Ectodermal cell (in vitro differentiated cells): ENCODE measurements around the gene RALGAPA1.
A peak's percentile ranks its signal among the peaks of the same experiment; 100 is the strongest.

Experiments used
- H3K27ac ChIP-seq: 2 replicates; pipeline ENCODE4 v1.7.0; 2013; ENCODE audit warnings: mild to moderate bottlenecking, low read depth, low read length; ENCODE audit not compliant: insufficient read depth, poor library complexity, severe bottlenecking
- H3K27me3 ChIP-seq: 2 replicates; pipeline ENCODE4 v1.7.0; 2013; ENCODE audit warnings: mild to moderate bottlenecking, low read length; ENCODE audit not compliant: insufficient read depth, control insufficient read depth, poor library complexity, severe bottlenecking
- H3K36me3 ChIP-seq: one replicate; pipeline ENCODE4 v1.7.0; 2013; ENCODE audit warnings: low read length; ENCODE audit not compliant: control insufficient read depth, insufficient read depth
- H3K4me1 ChIP-seq: one replicate; pipeline ENCODE4 v1.7.0; 2013; ENCODE audit warnings: low read length; ENCODE audit not compliant: control insufficient read depth, insufficient read depth
- H3K4me3 ChIP-seq: 2 replicates; pipeline ENCODE4 v1.7.0; 2013; ENCODE audit warnings: low read depth, low read length, control low read depth; ENCODE audit not compliant: insufficient read depth
- H3K9me3 ChIP-seq: 2 replicates; pipeline ENCODE4 v1.7.0; 2013; ENCODE audit warnings: mild to moderate bottlenecking, low read length, moderate library complexity; ENCODE audit not compliant: control insufficient read depth
- WGBS, 2 experiments: methylation state at CpG; one replicate each; pipeline ENCODE4 v1.1.7; 2013; ENCODE audit warnings: missing lambda C conversion rate in 2 of 2; 5-methylcytosine and 5-hydroxymethylcytosine counted together

Gene RALGAPA1

DNA sequence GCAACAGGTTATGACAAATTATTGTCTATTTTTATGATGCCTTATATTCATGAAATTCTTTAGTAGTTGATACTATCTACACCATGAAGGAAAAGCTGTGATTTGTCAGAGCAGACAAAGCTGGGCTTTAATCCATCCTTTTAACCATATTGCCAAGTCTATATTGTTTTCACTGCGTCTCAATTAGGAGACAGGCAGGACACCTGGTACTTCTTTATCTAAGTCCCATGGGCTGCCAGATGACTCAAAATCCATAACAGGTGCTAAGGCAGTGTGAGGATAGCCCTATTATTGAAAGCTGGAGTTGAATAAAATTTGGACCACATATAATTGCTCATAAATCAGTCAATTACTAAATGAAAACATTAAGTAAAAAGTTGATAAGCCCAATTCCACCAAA, 252.5 kb downstream of the RALGAPA1 start:
- H3K4me3 ChIP-seq = no peak overlapping the region
- H3K4me1 ChIP-seq = peaks cover 7% of the 10 kb centered on the region
- H3K9me3 ChIP-seq = no peaks in the 10 kb centered on the region
- H3K27ac ChIP-seq = no peak overlapping the region
- no peaks in the 10 kb centered on the region for H3K27me3 ChIP-seq
- WGBS, 2 experiments = 85 to 93% methylated on average over 1 of the region's 1 CpG
- no peaks in the 10 kb centered on the region for H3K36me3 ChIP-seq

DNA sequence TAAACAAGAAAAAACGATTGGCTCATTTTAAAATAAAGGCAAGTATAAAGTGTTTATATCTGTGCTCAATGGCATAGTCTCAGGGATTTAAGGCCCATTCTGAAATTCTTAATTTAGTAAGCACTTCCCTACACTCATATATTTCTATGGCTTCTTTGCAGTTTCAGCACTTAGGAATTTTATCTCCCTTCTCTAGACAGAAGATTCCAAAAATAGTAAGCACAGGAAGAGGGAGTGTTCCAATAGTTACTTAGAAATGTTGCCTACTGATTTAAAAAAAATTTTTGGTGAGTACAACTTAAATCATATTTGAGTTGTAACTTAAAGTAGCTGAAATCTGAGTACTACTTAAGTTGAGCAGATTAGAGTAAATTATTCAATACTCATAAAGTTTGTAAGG, 255.3 kb downstream of the RALGAPA1 start:
- Histone ChIP-seq H3K27me3 (no peaks in the 10 kb centered on the region), H3K4me1 (peaks cover 6% of the 10 kb centered on the region), H3K27ac (no peak overlapping the region), H3K9me3 (no peaks in the 10 kb centered on the region), H3K36me3 (no peaks in the 10 kb centered on the region), H3K4me3 (no peak overlapping the region)
- WGBS, 2 experiments = 100% methylated on average over 1 of the region's 1 CpG; no CpG with 5 or more reads in 1 of the 2 experiments

DNA sequence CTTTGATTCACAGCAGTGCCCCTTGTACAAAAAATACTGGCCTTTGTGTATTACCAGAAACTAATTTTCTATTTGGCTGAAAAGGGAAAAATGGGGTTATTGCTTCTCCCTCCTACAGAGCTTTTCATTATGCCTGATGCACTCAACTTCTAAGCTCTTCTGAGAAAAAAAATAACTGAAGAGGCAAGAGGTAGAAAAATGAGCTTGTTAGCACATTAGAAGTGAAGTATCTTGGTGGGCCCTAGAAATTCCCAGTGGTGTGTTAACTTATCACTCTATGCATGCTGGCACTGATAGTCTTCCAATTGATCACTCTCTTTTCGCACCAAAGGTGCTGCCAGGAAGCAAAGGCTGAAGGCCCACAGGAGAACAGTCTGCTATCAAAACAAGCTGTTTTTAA, 258.0 kb downstream of the RALGAPA1 start:
- Histone ChIP-seq H3K27ac (no peak overlapping the region), H3K36me3 (no peaks in the 10 kb centered on the region), H3K27me3 (no peaks in the 10 kb centered on the region), H3K4me1 (no peaks in the 10 kb centered on the region), H3K9me3 (no peaks in the 10 kb centered on the region), H3K4me3 (no peak overlapping the region)
- 86 to 94% methylated on average over 1 of the region's 1 CpG for WGBS, 2 experiments

GRCh38 chr14:35549551-35549950, 259.5 kb downstream of the RALGAPA1 start:
- no peak overlapping the region for H3K4me3 ChIP-seq
- H3K9me3 ChIP-seq = no peaks in the 10 kb centered on the region
- no peaks in the 10 kb centered on the region for H3K36me3 ChIP-seq
- H3K4me1 ChIP-seq = no peaks in the 10 kb centered on the region
- no peaks in the 10 kb centered on the region for H3K27me3 ChIP-seq
- H3K27ac ChIP-seq = no peak overlapping the region
- WGBS, 2 experiments = 87 to 95% methylated on average over 2 to 4 of the region's 4 CpGs

- Histone ChIP-seq H3K4me1 (no peaks in the 10 kb centered on the region), H3K27ac (no peak overlapping the region)
- WGBS, 2 experiments = 97 to 99% methylated on average over 4 to 5 of the region's 5 CpGs
Measured at GRCh38 chr14:35543006-35543405, 266.1 kb downstream of the RALGAPA1 start.

GRCh38 chr14:35539969-35540368, 269.1 kb downstream of the RALGAPA1 start:
- H3K9me3 ChIP-seq = no peaks in the 10 kb centered on the region
- 93 to 100% methylated on average over 1 to 2 of the region's 2 CpGs for WGBS, 2 experiments
- no peak overlapping the region for H3K4me3 ChIP-seq
- no peak overlapping the region for H3K27ac ChIP-seq
- H3K4me1 ChIP-seq = peaks cover 4% of the 10 kb centered on the region
- no peaks in the 10 kb centered on the region for H3K36me3 ChIP-seq
- H3K27me3 ChIP-seq = peaks cover 25% of the 10 kb centered on the region

More at GRCh38 chr14:35543006-35543405, 266.1 kb downstream of the RALGAPA1 start:
- no peaks in the 10 kb centered on the region for H3K9me3 ChIP-seq
- no peaks in the 10 kb centered on the region for H3K36me3 ChIP-seq
- no peaks in the 10 kb centered on the region for H3K27me3 ChIP-seq
- no peak overlapping the region for H3K4me3 ChIP-seq

DNA sequence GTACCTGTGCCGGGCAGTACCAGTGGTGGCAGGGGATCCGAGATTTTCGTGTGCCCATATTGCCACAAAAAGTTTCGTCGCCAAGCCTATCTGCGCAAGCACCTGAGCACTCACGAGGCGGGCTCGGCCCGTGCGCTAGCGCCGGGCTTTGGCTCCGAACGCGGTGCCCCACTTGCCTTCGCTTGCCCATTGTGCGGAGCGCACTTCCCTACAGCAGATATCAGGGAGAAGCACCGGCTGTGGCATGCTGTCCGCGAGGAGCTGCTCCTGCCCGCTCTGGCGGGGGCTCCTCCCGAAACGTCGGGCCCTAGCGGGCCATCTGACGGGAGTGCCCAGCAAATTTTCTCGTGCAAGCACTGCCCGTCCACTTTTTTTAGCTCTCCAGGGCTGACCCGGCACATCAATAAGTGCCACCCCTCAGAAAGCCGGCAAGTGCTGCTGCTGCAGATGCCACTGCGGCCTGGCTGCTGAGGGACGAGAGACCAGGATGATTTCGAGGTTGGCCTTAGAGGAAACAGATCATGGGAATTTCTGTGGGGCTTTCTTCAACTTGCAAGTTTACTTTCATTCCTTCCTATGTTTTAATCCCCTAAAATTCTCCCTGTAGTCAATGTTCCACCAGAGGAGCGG, 273.5 kb downstream of the RALGAPA1 start:
- 6 to 10% methylated on average over 36 to 37 of the region's 37 CpGs for WGBS, 2 experiments
- H3K27me3 ChIP-seq = peaks cover 69% of the 10 kb centered on the region

DNA sequence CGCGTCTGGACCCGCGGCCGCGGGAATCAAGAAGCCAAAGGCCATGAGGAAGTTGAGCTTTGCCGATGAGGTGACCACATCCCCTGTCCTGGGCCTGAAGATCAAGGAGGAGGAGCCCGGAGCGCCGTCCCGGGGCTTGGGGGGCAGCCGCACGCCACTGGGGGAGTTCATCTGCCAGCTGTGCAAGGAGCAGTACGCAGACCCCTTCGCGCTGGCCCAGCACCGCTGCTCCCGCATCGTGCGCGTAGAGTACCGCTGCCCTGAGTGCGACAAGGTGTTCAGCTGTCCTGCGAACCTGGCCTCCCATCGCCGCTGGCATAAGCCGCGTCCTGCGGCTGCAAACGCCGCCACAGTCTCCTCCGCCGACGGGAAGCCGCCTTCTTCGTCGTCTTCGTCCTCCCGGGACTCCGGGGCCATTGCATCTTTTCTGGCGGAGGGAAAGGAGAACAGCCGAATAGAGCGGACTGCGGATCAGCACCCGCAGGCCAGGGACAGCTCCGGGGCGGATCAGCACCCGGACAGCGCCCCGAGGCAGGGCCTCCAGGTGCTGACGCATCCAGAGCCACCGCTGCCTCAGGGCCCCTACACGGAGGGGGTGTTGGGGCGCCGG, 274.1 kb downstream of the RALGAPA1 start:
- Histone ChIP-seq H3K27me3 (peaks cover 75% of the 10 kb centered on the region), H3K27ac (no peak overlapping the region), H3K4me3 (no peak overlapping the region)

More for the DNA sequence above, 273.5 kb downstream of the RALGAPA1 start:
- H3K4me1 ChIP-seq = peaks cover 14% of the 10 kb centered on the region
- no peak overlapping the region for H3K27ac ChIP-seq
- H3K4me3 ChIP-seq = no peak overlapping the region
- no peaks in the 10 kb centered on the region for H3K36me3 ChIP-seq
- H3K9me3 ChIP-seq = no peaks in the 10 kb centered on the region

DNA sequence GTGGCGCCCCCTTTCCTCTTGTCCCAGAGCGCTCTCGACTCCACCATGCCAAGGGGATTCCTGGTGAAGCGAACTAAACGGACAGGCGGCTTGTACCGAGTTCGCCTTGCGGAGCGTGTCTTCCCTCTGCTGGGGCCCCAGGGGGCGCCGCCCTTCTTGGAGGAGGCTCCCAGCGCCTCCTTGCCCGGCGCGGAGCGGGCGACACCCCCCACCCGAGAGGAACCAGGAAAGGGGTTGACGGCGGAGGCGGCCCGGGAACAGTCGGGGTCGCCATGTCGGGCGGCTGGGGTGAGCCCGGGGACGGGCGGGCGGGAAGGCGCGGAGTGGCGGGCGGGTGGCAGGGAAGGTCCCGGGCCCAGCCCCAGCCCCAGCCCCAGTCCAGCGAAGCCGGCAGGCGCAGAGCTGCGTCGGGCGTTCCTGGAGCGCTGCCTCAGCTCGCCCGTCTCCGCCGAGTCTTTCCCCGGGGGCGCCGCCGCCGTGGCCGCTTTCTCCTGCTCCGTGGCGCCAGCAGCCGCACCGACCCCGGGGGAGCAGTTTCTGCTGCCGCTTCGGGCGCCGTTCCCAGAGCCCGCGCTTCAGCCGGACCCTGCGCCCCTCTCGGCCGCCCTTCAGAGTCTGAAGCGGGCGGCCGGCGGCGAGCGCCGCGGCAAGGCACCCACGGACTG, 274.8 kb downstream of the RALGAPA1 start:
- Histone ChIP-seq H3K27me3 (peaks cover 82% of the 10 kb centered on the region), H3K9me3 (no peaks in the 10 kb centered on the region), H3K4me3 (peak overlapping the region; percentile 40), H3K36me3 (no peaks in the 10 kb centered on the region), H3K4me1 (peaks cover 14% of the 10 kb centered on the region), H3K27ac (no peak overlapping the region)
- 3 to 4% methylated on average over 77 of the region's 77 CpGs for WGBS, 2 experiments

More for the DNA sequence above, 274.1 kb downstream of the RALGAPA1 start:
- Histone ChIP-seq H3K36me3 (no peaks in the 10 kb centered on the region), H3K9me3 (no peaks in the 10 kb centered on the region), H3K4me1 (peaks cover 14% of the 10 kb centered on the region)
- WGBS, 2 experiments = 3 to 4% methylated on average over 55 of the region's 55 CpGs
